Stromal cell of bone marrow (primary cell): Measurements from ENCODE around the gene AURKAIP1.
"Not testable (repeated sequence)": the region's sequence is repeated elsewhere in the genome, so short reads cannot be mapped to it uniquely, and the experiment has no call there.

ENCODE experiments used
- DNase-seq: peaks from one replicate; pipeline ENCODE4 v3.0.0-alpha.2; 2012; ENCODE audit warnings: low read depth

AURKAIP1 gene

DNA sequence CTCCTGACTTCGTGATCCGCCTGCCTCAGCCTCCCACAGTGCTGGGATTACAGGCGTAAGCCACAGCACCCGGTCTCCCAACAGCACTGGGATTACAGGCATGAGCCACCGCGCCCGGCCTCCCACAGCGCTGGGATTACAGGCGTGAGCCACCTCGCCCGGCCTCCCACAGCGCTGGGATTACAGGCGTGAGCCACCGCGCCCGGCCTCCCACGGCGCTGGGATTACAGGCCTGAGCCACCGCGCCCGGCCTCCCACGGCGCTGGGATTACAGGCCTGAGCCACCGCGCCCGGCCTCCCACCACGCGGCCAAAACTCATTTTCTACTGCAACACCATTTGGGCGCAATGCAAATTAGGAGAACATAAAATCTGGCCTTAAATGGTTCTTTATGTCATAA is 10.3 kb upstream of the AURKAIP1 start:
- not testable (repeated sequence) for DNase-seq

DNA sequence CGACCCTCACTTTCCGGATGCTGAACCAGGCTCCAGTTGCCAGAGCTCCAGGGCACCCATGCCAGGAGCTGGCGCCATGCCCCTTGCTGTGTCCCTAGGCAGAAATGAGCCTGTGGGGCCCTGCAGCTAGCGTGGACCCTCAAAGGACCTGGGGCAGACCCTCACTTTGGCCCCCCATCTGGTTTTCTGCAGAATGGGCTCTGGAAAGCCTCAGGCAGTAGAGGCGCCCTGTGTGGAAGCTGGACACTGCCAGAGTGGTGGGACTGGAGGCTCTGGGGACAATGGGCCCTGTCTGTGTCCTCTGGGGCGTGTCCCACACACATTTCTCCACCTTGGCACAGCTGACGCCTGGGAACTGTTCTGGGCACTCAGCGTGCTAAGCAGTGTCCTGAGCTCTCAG is 6.3 kb upstream of the AURKAIP1 start:
- DNase-seq, result no peak

DNA sequence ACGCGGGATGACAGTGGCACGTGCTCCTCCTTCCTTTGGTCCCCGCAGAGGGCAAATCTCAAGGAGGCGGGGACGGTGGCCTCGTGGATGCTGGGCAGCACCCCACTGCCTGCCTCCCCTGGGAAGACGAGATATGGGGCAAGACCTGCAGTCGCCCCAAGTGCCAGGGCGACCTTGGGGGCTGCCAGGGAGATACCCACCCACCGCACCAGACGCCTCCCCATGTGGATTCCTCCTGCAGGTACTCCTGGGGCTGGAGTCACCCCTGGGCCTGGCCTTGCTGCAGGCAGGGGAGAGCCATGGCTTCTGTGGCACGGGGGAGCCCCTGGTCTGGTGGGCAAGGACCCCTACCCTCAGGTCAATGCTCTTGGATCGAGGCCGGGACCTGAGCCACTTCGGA is 5.9 kb upstream of the AURKAIP1 start:
- no peak for DNase-seq

DNA sequence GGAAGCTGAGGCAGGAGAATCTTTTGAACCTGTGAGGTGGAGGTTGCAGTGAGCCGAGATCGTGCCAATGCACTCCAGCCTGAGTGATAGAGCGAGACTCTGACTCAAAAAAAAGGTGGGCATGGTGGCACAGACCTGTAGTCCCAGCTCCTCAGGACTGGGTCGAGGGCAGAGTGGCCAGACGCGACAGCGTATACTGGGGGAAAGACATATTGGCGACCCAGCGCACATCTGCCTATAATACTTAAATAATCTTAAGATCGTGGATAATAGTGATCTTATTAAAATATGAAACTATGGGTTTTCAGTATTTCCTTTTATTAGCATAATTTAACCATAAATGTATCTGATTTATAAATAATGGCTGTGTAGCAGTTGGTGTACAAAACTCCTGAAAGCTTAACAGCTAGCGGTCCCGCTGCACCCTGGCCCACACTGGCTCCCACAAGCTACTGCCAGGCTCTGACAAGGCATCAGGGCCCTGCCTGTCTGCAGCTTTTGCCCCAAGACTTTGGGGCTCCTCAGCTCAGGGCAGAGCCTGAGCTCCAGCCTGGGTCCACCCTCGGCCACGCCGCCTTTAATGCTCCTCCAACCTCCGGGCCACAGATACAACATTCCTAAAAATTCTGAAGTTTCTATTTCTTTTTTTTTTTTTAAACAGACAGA is 2.7 kb upstream of the AURKAIP1 start:
- no peak for DNase-seq

DNA sequence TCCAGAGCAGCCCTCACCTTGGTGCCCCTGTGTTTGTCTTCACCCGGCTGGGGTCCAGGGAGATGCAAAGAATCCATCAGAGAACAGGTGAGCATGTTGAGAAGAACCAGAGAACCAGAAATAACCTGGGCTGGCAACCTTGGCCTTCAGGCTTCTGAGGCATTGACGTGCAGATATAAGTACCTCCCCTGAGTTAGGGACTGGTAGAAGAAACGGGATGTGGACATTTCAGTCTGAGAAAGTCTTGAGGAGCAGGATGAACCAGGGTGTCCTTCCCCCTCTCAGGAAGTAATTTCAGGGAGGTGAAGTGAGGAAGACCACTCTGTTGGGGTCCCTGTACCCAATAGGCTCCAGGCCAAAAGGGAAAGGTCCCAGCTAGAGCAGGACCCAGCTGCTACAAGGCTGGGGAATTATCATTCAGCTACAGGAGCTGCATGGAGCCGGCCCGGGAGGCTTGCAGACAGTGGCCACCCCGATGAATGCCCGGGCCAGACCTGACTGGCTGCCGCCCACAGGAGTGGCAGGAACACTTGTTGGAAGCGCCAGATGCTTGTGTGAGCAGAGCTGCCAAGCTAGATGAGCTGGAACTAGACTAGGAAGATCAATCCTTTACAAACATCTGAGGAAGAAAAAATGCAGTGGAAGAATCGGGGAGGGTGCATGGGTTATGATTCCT is 1.7 kb upstream of the AURKAIP1 start:
- DNase-seq, result no peak

DNA sequence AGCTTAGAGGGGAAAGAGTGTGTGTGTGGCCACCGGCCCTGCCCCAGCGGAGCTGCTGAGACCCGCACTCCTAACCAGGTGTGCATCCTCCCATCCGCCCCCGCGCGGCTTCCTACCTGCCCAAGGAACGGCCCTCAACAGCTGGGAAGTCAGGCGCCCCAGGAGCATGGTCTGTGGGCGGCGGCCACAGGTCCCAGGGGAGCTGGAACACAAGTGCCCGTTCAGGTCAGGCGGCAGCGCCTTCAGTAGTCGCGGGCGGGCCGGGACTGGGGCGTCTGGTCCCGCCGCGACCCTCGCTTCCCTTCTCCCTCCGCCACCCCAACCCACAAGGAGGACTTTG is 448 bp downstream of the AURKAIP1 start:
- DNase-seq, result no peak

DNA sequence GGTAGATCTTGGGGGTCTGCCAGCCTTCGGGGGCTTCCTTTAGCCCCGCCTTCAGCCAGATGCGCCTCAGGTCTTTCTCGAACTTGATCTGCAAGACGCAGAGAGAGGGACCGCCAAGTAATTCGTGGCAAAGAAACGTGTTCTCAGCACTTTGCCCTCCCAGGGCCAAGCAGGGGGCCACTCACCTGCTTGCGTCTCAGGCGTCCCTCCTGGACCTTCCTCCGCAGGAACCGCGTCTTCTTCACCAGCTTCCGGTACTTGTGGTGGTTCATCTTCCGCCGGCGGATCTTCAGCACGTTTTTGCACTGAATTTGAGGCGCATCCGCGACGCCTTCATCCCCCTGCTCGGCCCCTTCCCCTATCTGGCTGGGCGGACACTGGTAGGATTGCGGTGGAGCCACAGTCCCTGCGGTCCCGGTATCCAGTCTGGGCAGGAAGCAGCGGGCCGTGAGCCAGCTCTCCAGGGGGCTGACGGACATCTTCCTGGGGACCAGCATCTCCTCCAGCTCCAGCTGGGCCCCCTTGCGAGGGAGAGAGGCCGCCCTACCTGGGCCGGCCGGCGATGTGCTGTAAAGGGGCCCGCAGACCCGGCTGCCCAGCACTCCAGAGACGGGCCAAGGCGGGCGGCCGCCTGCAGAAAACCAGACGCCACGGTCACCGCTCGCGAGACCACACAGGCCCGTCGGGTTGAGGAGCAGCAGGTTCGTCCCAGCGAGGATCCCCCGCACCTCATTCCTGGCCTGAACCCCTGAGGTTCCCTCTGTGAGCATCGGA is 1.0 kb downstream of the AURKAIP1 start:
- no peak for DNase-seq

DNA sequence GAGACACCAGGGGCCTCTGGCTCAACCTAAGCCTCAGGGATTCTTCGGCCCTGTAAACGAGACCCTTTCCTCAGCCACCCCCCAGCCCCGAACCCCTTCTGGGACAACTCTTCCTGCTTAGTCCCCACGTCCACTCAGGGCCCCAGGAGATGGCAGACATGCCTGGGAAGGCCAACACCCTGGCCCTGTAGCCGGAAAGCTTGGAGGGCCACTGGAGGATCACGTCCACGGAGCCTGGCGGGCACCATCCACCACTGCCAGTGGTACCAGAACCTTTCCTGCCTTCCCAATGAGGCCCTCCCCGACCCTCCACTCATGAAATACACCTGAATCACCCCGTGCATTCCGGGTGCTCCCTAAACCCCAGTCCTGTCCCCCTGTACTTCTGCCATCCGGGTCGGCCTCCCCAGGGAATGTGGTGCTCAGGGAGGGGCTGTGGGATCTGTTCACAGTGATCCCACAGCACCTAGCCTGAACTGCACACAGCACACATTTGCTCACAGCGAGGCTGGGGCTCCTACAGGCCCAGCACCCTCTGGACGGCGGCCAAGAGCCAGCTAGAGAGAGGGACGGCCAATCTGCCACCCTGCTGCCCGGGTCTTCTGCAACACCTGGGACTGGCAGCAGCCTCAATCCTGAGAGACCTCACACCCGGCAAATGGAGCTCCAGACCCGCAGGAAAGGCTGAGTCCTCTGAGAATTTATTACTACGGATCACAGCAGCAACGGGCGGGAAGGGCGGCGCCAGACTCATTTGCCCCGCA is 1.8 kb downstream of the AURKAIP1 start:
- DNase-seq, result no peak

DNA sequence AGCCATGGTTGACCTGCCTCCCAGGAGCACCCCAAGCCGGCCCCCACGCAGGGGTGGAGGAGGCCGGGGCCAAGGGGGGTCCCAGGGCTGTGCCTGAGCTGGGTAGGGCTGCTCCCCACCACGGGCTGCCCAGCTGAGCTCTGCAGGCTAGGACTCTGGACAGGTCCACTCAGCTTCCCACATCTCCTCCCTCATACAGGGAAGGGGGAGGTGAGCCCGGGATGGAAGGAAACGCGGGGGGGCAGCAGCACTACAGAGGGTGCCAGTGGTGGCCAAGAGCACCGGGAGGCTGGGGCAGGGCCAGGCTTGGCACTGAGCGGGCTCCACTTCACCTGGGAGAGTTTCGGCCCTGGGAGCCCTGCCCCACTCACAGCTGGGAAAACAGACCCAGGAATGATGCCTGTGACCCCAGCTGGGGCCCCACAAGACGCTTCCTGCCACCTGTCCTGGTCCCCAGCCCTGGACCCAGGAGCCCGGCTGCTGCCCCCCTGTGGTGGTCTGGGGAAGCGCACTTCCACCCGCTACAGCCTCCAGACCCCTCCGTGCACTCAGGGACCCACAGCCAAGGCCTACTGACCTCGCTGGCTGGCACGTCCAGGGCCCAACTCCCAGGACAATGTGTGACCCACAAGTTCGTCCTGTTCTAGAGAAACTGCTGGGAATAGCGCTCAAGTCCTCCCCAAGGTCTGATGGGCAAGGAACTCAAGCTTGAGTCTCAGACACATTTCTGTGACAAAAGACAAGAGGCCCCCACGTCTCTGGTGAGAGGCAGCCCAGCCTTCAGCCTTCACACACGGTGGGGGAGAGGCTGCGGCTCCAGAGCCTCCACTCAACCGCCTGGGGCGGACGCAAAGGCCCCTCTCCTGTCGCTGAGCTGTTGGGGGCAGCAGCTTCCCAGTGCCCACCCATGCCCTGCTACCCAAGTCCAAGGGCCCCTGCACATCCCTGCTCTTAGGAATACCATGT is 3.0 kb downstream of the AURKAIP1 start:
- DNase-seq, result no peak

DNA sequence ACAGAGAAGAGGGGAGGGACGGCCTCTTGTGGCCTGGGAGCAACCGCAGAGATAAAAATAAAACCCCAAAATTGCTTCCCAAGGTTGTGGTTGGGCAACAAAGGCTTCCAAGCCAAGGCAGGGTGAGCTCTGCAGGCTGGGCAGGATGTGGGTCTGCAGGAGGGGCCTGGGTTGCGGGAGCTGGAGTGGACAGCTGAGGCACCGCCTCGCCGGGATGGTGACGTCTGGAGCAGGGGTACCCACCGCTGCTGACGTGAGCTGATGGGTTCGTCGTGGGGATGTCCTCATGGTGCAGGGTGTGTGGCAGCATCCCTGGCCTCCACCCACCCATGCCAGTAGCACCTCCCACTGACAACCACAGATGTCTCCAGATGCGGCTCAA is 3.7 kb downstream of the AURKAIP1 start:
- no peak for DNase-seq

DNA sequence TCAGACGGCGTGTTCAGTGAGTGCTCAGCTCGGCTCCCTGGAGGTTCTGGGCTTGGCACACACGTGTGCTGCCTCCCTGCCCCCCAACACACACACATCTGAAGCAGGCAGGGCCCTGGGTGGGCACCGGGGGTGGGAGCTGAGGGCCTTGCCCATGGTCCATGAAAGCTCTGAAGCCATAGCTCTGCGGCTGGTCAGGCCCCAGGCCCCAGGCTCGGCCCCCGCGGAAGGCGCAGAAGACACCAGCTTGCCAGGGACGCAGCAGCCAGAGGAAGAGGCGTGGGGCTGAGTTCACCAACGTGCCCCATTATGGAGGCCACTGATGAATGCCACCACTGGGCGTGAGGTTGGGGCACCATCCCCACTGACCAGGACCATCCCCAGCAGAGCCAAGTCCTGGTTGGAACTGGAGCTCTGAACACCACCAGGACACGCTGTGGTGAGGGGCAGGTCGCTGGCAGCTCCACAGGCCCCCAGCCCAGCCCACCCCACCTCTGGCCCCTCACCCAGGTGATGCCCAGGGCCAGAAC is 4.2 kb downstream of the AURKAIP1 start:
- no peak for DNase-seq

DNA sequence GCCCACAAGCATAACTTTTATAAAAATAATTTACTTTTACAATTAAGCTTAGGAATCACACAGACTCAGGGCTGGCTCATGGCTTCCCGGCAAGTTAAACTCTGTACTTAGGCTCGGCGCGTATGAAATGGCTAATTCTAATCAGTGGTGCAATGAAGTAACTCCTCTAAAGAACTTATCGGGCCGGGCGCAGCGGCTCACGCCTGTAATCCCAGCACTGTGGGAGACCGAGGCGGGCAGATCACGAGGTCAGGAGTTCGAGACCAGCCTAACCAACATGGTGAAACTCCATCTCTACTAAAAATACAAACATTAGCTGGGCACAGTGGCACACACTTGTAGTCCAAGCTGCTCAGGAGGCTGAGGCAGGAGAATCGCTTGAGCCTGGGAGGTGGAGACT is 4.9 kb downstream of the AURKAIP1 start:
- DNase-seq, result not testable (repeated sequence)

DNA sequence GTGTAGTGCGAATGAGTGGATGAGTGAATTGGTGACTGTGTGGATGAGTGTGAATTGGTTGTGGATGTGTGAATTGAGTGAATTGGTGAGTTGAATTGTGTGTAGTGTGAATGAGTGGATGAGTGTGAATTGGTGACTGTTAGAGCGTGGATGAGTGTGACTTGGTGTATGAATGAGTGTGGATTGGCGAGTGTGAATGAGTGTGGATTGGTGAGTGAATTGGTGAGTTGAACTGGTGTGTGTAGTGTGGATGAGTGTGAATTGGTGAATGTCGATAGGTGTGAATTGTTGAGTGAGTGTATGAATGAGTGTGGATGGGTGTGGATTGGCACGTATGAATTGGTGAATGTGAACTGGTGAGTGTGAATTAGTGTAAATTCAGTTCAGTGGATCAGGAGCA is 7.7 kb downstream of the AURKAIP1 start:
- DNase-seq, result no peak

DNA sequence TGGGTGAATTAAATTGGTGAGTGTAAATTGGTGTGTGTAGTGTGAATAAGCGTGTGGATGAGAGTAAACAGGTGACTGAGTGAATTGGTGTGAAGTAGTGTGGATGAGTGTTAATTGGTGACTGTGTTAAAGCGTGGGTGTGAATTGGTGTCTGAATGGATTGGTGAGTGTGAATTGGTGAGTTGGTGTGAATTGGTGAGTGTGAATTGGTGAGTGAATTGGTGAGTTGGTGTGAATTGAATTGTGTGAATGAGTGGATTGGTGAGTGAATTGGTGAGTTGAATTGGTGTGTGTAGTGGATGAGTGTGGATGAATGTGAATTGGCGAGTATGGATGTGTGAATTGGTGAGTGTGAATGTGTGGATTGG is 8.3 kb downstream of the AURKAIP1 start:
- DNase-seq, result no peak

DNA sequence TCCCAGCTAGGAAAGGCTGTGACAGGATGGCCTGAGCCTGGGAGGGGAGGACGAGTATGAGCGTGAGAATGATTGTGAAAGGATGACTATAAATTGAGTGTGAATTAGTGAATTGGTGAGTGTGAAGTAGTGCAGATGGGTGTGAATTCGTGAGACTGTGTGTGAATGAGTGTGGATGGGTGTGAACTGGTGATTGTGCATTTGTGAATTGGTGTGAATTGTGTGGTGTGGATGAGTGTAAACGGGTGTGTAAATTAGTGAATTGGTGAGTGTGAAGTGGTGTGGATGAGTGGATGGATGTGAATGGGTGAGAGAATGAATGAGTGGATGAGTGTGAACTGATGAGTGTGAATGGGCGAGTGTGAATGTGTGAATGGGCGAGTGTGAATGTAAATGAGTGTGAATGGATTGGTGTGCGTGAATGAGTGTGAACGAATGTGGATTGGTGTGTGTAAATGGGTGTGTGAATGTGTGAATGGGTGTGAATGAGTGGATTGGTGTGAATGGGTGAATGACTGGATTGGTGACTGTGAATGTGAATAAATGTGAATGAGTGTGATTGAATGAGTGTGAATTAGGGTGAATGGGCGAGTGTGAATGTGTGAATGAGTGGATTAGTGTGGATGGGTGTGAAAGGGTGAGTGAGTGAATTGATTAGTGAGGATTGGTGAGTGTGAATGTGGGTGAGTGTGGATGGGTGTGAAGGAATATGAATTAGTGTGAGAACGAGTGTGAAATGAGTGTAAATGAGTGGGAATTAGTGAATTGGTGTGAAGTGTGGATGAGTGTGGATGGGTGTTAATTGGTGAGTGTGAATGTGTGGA is 8.9 kb downstream of the AURKAIP1 start:
- no peak for DNase-seq

DNA sequence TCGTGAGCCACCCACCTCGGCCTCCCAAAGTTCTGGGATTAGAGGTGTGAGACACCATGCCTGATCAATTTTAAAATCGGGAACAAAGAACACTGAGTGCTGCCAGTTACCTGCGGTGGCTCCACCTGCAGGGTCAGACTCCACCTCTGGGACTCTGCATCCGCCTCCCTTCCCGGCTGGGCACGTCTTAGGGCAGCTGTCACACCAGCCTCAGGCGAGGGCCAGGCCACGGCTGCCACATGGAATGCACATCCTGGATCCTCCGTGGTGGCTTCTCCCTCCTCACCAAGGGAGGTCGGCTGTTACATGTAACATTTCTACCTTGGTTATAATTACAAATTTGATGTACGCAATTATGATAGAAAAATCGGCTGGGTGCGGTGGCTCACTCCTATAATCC is 10.7 kb downstream of the AURKAIP1 start:
- no peak for DNase-seq

DNA sequence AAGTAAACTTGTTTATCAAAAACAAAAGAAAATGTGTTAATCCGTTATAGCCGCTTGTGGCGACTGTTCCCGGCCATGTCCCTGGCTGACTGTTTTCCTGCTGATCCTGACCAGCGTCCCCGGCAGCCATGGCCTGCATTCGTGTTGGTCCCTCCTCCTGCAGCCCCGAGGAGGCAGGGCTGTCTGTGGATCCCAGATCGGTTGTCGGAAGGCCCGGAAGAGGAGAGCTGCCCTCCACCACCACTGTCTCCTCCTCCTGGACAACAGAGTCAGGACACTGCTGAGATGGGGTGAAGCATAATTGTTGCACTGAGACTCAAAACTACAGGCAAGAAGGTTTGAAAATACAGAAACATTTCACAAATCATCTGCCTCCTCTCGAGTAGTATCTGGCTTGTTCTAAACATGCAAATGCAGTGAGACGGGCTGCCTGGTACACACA is 13.0 kb downstream of the AURKAIP1 start:
- peak; percentile 80 for DNase-seq

DNA sequence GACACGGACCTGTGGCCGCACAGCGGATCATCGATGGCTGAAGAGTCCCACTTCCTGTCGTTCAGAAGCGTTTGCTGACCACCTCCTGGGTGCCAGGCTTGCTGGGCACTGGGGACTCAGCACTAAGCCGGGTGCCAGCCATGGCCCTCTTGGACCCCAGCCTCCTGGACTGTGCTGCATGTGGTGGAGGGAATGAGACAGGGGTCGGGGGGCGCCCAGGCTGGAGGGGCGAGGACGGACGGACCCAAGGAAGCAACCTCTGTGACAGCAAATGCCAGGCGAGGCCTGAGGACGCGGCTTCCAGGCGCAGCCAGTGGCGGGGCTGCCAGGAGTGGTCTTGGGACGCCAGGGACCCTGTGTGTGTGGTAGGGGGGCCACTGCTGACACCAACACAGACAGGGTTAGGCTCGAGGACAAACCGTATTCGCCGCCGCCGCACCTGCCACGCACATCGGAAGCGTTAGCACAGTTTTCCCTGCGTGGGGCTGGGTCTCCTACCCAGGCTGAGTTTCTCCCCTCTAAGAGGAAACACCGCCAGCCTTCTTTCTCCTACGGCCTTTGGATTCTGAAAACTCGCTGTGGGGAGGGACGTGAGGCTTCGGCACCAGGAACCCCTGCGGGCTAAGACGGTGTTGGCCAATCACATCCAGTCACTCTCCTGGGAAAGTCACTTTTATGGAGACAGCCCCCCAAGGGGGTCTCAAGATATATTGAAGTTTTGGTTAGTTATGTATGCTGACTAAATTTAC is 13.6 kb downstream of the AURKAIP1 start:
- no peak for DNase-seq

DNA sequence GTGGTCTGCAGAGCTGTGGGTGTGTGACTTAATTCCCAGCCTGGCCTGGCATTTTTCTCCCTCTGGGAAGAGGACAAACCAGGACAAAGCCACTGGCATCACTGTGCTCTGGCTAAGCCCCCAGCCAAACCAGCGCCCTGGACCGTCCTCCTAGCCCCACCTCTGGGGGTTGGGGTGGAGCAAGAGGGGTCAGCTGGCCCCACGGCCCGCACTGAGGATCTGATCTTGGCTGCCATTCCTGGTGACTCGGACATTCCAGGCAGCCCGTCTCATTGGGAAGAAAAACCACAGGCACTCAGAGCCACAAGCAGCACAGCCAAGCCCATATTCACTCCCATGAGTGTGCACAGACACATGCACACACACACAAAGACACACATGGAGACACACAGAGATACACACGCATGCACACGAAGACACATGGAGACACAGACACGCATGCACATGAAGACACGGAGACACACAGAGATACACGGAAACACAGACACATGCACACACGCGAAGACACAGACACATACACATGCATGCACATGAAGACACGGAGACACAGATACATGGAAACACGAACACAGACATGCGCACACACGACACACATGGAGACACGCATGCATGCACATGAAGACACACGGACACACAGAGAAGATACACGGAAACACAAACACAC is 14.4 kb downstream of the AURKAIP1 start:
- peak; percentile 92 for DNase-seq
